Nephron (organoid): ENCODE results near the gene PPP1R14B.

Experiments used
- H3K27ac Mint-ChIP-seq, 3 experiments: 2 replicates each; pipeline ENCODE4 v1.8.0; 2020; ENCODE audit warnings: mixed read lengths in 3 of 3, mild to moderate bottlenecking in 2 of 3, moderate library complexity in 1 of 3
- H3K27me3 Mint-ChIP-seq: 2 replicates; pipeline ENCODE4 v1.8.0; 2021; ENCODE audit warnings: low read depth, mild to moderate bottlenecking, moderate library complexity, mixed read lengths
- H3K36me3 Mint-ChIP-seq: 2 replicates; pipeline ENCODE4 v1.8.0; 2020; ENCODE audit warnings: low read depth, mixed read lengths
- H3K4me1 Mint-ChIP-seq: 2 replicates; pipeline ENCODE4 v1.8.0; 2020; ENCODE audit warnings: mixed read lengths
- H3K4me3 Mint-ChIP-seq, 3 experiments: 2 replicates each; pipeline ENCODE4 v1.8.0; 2020; ENCODE audit warnings: mild to moderate bottlenecking in 3 of 3, mixed read lengths in 3 of 3, moderate library complexity in 2 of 3
- H3K9me3 Mint-ChIP-seq: 2 replicates; pipeline ENCODE4 v1.8.0; 2020; ENCODE audit warnings: mixed read lengths
- CTCF ChIP-seq, 3 experiments: fragments of 200-600 bp; sonication (generic); IDR thresholded peaks; one replicate each; pipeline ENCODE4 v1.5.0; 2021; ENCODE audit warnings: antibody characterized with exemption in 3 of 3; ENCODE audit not compliant: unreplicated experiment in 3 of 3

Gene PPP1R14B

GRCh38 chr11:64201543-64201942, 45.2 kb downstream of the PPP1R14B start:
- H3K4me3 Mint-ChIP-seq = no peak overlapping the region
- no peaks in the 10 kb centered on the region for H3K27me3 Mint-ChIP-seq
- no peak overlapping the region for H3K27ac Mint-ChIP-seq
- H3K9me3 Mint-ChIP-seq = no peaks in the 10 kb centered on the region
- no peak for TF ChIP-seq CTCF (IDR thresholded peaks at IDR 0.05; ENCODE audit: unreplicated experiment in 3 of 3)
- peaks cover 19% of the 10 kb centered on the region for H3K4me1 Mint-ChIP-seq
- H3K36me3 Mint-ChIP-seq = peaks cover 57% of the 10 kb centered on the region

GRCh38 chr11:64198511-64198910, 48.2 kb downstream of the PPP1R14B start:
- Mint-ChIP-seq H3K27ac (no peak overlapping the region), H3K36me3 (peaks cover 70% of the 10 kb centered on the region), H3K27me3 (no peaks in the 10 kb centered on the region), H3K4me1 (peaks cover 4% of the 10 kb centered on the region), H3K9me3 (no peaks in the 10 kb centered on the region), H3K4me3 (no peak overlapping the region)
- no peak for TF ChIP-seq CTCF (IDR thresholded peaks at IDR 0.05; ENCODE audit: unreplicated experiment in 3 of 3)

- Mint-ChIP-seq H3K4me3 (no peak overlapping the region), H3K27ac (no peak overlapping the region)
- no peak for TF ChIP-seq CTCF (IDR thresholded peaks at IDR 0.05; ENCODE audit: unreplicated experiment in 3 of 3)
Measured at GRCh38 chr11:64196626-64197025, 50.1 kb downstream of the PPP1R14B start.

More at GRCh38 chr11:64196626-64197025, 50.1 kb downstream of the PPP1R14B start:
- Mint-ChIP-seq H3K27me3 (no peaks in the 10 kb centered on the region), H3K4me1 (no peaks in the 10 kb centered on the region), H3K36me3 (peaks cover 68% of the 10 kb centered on the region), H3K9me3 (no peaks in the 10 kb centered on the region)
